ENCODE measurements around the gene PHKG2. TPM values are rescaled to one million over a fixed set of nuclear protein-coding genes. Genes with fewer than 3 reads are reported as not detected.
"Not testable (repeated sequence)": the region's sequence is repeated elsewhere in the genome, so short reads cannot be mapped to it uniquely, and the experiment has no call there.

The PHKG2 gene
- 16.5 and 24.5 TPM in 2 replicates for total RNA-seq (2014; rRNA removed; shearing (Covaris generic))

- DNase-seq (ENCODE audit: low read depth) = peak; percentile 99
Observed at GRCh38 chr16:30747799-30748633, at the start of gene PHKG2. Gene PHKG2, plus strand, starts transcription at chr16:30748425. Its CDS starts 396 bp downstream, at chr16:30748821.

- DNase-seq (ENCODE audit: low read depth) = peak; percentile 86
Observed at GRCh38 chr16:30698816-30699614, 49.2 kb upstream of the PHKG2 start, which contains the start of gene SRCAP. Gene SRCAP, plus strand, starts transcription at chr16:30699171. Its CDS starts 1,654 bp downstream, at chr16:30700825.

GRCh38 chr16:30699615-30700099, 48.6 kb upstream of the PHKG2 start:
- DNase-seq (ENCODE audit: low read depth) = no peak

- no peak for DNase-seq (ENCODE audit: low read depth)
Observed at GRCh38 chr16:30700491-30700890, 47.7 kb upstream of the PHKG2 start.

GRCh38 chr16:30700971-30701370, 47.3 kb upstream of the PHKG2 start:
- no peak for DNase-seq (ENCODE audit: low read depth)

- not testable (repeated sequence) for DNase-seq (ENCODE audit: low read depth)
Observed at GRCh38 chr16:30703071-30703470, 45.2 kb upstream of the PHKG2 start.

GRCh38 chr16:30703971-30704370, 44.3 kb upstream of the PHKG2 start:
- no peak for DNase-seq (ENCODE audit: low read depth)

- DNase-seq (ENCODE audit: low read depth) = no peak
Observed at GRCh38 chr16:30706046-30706445, 42.2 kb upstream of the PHKG2 start.

- DNase-seq (ENCODE audit: low read depth) = no peak
Observed at GRCh38 chr16:30710971-30711370, 37.3 kb upstream of the PHKG2 start.

- DNase-seq (ENCODE audit: low read depth) = no peak
Observed at GRCh38 chr16:30711712-30712111, 36.5 kb upstream of the PHKG2 start.

GRCh38 chr16:30715750-30716445, 32.3 kb upstream of the PHKG2 start:
- DNase-seq (ENCODE audit: low read depth) = peak; percentile 48

- DNase-seq (ENCODE audit: low read depth) = no peak
Observed at GRCh38 chr16:30720086-30720485, 28.1 kb upstream of the PHKG2 start.

- DNase-seq (ENCODE audit: low read depth) = no peak
Observed at GRCh38 chr16:30720694-30721093, 27.5 kb upstream of the PHKG2 start.

- DNase-seq (ENCODE audit: low read depth) = no peak
Observed at GRCh38 chr16:30721167-30721566, 27.1 kb upstream of the PHKG2 start.

GRCh38 chr16:30721606-30722005, 26.6 kb upstream of the PHKG2 start:
- no peak for DNase-seq (ENCODE audit: low read depth)

GRCh38 chr16:30722443-30722842, 25.8 kb upstream of the PHKG2 start:
- no peak for DNase-seq (ENCODE audit: low read depth)

GRCh38 chr16:30722916-30723315, 25.3 kb upstream of the PHKG2 start:
- DNase-seq (ENCODE audit: low read depth) = no peak

GRCh38 chr16:30723725-30724355, 24.4 kb upstream of the PHKG2 start:
- no peak for DNase-seq (ENCODE audit: low read depth)

GRCh38 chr16:30724641-30725417, 23.4 kb upstream of the PHKG2 start:
- DNase-seq (ENCODE audit: low read depth) = no peak

- no peak for DNase-seq (ENCODE audit: low read depth)
Observed at GRCh38 chr16:30725418-30725792, 22.8 kb upstream of the PHKG2 start.

- no peak for DNase-seq (ENCODE audit: low read depth)
Observed at GRCh38 chr16:30728321-30728720, 19.9 kb upstream of the PHKG2 start.
